Left ventricle myocardium inferior (tissue), 1 donor: Measurements from ENCODE around the gene LAD1. TPM values are rescaled to one million over a fixed set of nuclear protein-coding genes. Genes with fewer than 3 reads are reported as not detected.

ENCODE experiments used
- DNase-seq: peaks from one replicate; pipeline ENCODE4 v3.0.0-alpha.2; 2020
- H3K27ac ChIP-seq: fragments of 200-600 bp; replicated peaks from 2 replicates; pipeline ENCODE4 v1.8.0; 2021
- H3K27me3 ChIP-seq: fragments of 200-600 bp; 2 replicates; pipeline ENCODE4 v1.8.0; 2021; ENCODE audit warnings: low read depth
- H3K36me3 ChIP-seq: fragments of 200-600 bp; 2 replicates; pipeline ENCODE4 v1.8.0; 2021
- H3K4me1 ChIP-seq: fragments of 200-600 bp; 2 replicates; pipeline ENCODE4 v1.8.0; 2021
- H3K4me3 ChIP-seq: fragments of 200-600 bp; 2 replicates; pipeline ENCODE4 v1.8.0; 2021; ENCODE audit warnings: mild to moderate bottlenecking, moderate library complexity
- H3K9me3 ChIP-seq: fragments of 200-600 bp; replicated peaks from 2 replicates; pipeline ENCODE4 v1.8.0; 2021
- intact Hi-C: fragments of 100-400 bp; cut with micrococcal nuclease; formaldehyde crosslinking; loops from one replicate; pipeline ENCODE4 v1.11.0; 2022
- total RNA-seq: library from RNA; stranded (reverse); fragmentation: NEBNext Ultra II Directional; extraction: Animal tissue kit (Norgen Biotek cat#: 25700); gene quantifications from one replicate; pipeline ENCODE4 v1.2.1, GENCODE V29; 2021
- TF ChIP-seq, protein P1 (sequence below): fragments of 200-600 bp; IDR thresholded peaks from 2 replicates; pipeline ENCODE4 v1.8.0; 2021; ENCODE audit warnings: antibody characterized with exemption, mild to moderate bottlenecking, borderline replicate concordance
- donor health status: DM: no; HTN: yes; CAD: no; lungs with severe emphysema.

LAD1 gene
- total RNA-seq, 1 donor from 2014 or later: 2.0 TPM

DNA sequence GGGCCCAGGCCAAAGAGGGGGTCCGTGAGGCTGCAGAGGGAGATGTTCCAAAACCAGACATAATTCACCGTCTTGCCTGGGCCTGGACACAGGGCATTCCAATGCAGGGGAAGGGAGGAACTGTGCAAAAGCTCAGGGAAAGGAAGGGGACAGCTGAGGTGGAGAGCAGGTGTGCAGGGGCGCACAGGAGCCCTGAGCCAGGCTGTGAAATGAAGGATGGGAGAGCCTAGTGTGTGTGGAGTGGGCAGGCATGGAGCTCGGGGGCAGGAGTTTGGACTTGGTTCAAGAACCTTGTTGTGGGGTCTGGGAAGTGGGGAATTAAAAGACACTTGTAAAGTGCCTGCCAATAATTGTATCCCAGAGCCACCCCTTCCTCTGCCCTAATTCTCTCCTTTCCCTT lies 20.1 kb upstream of the LAD1 start:
- TF ChIP-seq, protein P1, sequence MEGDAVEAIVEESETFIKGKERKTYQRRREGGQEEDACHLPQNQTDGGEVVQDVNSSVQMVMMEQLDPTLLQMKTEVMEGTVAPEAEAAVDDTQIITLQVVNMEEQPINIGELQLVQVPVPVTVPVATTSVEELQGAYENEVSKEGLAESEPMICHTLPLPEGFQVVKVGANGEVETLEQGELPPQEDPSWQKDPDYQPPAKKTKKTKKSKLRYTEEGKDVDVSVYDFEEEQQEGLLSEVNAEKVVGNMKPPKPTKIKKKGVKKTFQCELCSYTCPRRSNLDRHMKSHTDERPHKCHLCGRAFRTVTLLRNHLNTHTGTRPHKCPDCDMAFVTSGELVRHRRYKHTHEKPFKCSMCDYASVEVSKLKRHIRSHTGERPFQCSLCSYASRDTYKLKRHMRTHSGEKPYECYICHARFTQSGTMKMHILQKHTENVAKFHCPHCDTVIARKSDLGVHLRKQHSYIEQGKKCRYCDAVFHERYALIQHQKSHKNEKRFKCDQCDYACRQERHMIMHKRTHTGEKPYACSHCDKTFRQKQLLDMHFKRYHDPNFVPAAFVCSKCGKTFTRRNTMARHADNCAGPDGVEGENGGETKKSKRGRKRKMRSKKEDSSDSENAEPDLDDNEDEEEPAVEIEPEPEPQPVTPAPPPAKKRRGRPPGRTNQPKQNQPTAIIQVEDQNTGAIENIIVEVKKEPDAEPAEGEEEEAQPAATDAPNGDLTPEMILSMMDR: no peak
- H3K27ac ChIP-seq: no peak overlapping the region
- H3K9me3 ChIP-seq: peaks cover 3% of the 10 kb centered on the region
- H3K27me3 ChIP-seq: no peaks in the 10 kb centered on the region
- no peak for DNase-seq
- intact Hi-C loops: no loop called here
- H3K4me3 ChIP-seq: no peak overlapping the region
- peaks cover 9% of the 10 kb centered on the region for H3K4me1 ChIP-seq
- no peaks in the 10 kb centered on the region for H3K36me3 ChIP-seq

DNA sequence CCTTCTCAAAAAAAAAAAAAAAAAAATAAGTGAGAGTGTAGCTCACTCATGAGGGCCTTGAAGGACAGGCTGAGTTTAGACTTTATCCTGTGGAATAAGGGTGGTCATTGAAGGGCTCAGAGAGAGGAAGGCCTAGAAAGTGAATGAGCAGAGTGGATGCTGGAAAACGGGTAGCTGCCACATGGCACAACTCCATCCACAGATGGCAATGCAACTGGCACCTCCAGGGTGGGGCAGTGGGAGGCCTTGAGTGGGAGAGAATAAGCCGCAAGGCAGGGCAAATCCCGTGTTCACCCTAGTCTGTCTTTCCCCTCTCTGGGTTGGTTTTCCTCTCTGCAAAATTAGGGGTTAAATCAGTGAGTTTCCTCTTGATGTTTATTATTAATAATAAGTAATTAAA lies 19.3 kb upstream of the LAD1 start:
- TF ChIP-seq, protein P1: no peak
- no peak for DNase-seq
- Histone ChIP-seq H3K4me3 (no peak overlapping the region), H3K27ac (no peak overlapping the region), H3K36me3 (no peaks in the 10 kb centered on the region), H3K9me3 (peaks cover 3% of the 10 kb centered on the region), H3K4me1 (peaks cover 9% of the 10 kb centered on the region), H3K27me3 (no peaks in the 10 kb centered on the region)
- intact Hi-C loops: no loop called here

DNA sequence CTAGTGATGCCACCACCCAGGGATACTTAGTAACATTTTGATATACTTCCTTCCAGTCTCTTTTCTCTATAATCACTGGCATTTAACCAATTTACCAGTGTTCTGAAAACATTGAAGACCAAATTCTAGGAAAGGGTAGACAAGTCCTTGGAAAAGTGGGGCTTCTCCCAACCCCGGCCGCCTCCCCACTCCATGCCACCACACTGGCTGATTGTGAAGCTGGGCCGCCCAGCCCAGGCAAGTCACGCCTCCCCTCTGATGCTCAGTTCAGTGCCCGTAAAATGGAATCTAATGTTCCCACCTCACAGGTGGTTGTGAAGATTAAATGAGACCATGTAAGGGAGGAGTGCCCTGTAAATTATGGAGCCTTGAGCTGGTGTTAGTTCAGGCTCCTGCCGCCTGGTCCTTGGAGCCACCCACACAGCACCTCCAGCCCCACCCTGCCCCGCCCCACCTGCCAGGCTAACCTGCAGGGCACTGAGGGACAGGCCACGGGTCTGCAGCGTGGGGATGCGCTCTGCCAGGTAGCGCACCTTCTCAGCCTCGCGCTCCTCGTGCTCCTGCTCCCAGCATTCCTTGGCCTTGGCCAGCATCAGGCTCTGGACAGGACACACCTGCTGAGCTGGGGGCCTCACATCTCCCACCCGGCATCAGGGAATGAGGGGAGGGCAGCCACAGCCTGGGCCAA lies 15.1 kb upstream of the LAD1 start:
- intact Hi-C loops: no loop called here
- H3K27me3 ChIP-seq: no peaks in the 10 kb centered on the region
- no peak overlapping the region for H3K4me3 ChIP-seq
- no peaks in the 10 kb centered on the region for H3K36me3 ChIP-seq
- H3K4me1 ChIP-seq: no peaks in the 10 kb centered on the region
- no peak for DNase-seq
- peaks cover 3% of the 10 kb centered on the region for H3K9me3 ChIP-seq
- TF ChIP-seq, protein P1: no peak
- no peak overlapping the region for H3K27ac ChIP-seq

DNA sequence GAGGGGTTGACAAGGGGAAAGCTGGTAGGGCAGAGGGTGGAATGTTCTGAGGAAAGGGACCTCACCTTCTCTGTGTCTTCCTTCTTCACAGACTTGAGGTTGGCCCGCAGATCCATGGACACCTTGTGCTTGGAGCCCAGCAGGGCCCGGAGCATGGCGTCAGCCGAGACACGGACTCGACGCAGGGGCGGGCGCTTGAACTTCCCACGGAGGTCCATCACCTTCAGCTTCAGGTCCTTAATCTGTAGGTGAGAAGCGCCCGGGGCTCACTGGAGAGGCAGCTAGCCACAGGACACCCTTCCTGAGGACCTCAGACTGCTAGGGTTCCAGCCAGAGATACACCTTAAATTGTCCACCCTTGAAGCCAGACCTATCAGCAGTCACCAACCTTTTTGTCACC lies 12.2 kb upstream of the LAD1 start:
- intact Hi-C loops: no loop called here
- no peak overlapping the region for H3K27ac ChIP-seq
- TF ChIP-seq, protein P1: no peak
- peaks cover 3% of the 10 kb centered on the region for H3K9me3 ChIP-seq
- H3K4me3 ChIP-seq: no peak overlapping the region
- no peaks in the 10 kb centered on the region for H3K36me3 ChIP-seq
- H3K27me3 ChIP-seq: no peaks in the 10 kb centered on the region
- H3K4me1 ChIP-seq: peaks cover 19% of the 10 kb centered on the region
- DNase-seq: no peak

DNA sequence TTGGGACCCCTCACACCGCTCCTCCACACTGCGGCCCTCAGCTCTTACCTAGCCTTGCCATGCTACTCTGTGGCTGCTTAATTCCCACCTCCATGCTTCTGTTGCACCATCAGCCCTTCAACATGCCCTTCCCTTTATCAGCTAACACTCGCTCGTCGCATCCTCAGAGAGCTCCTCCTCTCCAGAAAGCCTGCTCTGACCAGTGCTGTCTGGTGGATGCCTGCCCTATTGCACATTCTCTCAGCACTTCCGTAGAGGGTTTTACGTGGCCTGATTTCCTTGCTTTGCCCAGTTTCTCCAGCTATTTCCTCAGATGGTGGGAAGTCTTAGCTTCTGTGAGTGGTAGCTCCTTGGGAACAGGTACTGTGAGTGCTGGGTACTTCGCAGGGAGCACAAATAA lies 10.3 kb upstream of the LAD1 start:
- Histone ChIP-seq H3K9me3 (no peaks in the 10 kb centered on the region), H3K27me3 (no peaks in the 10 kb centered on the region), H3K36me3 (no peaks in the 10 kb centered on the region), H3K4me3 (no peak overlapping the region), H3K4me1 (peaks cover 27% of the 10 kb centered on the region), H3K27ac (no peak overlapping the region)
- intact Hi-C loops: no loop called here
- DNase-seq: no peak
- TF ChIP-seq, protein P1: no peak
